Activated naive CD8-positive, alpha-beta T cell treated with anti-CD3 and anti-CD28 coated beads for 36 hours (primary cell): ENCODE data around the gene SPACA7. TPM values are rescaled to one million over a fixed set of nuclear protein-coding genes. Genes with fewer than 3 reads are reported as not detected.

ENCODE experiments used
- DNase-seq: peaks from one replicate; pipeline ENCODE4 v3.0.0; 2021
- H3K27ac Mint-ChIP-seq: one replicate; pipeline ENCODE4 v1.8.0; 2022; ENCODE audit warnings: mild to moderate bottlenecking, moderate library complexity, mixed read lengths
- H3K27me3 Mint-ChIP-seq: one replicate; pipeline ENCODE4 v1.8.0; 2022; ENCODE audit warnings: mild to moderate bottlenecking, mixed read lengths
- H3K36me3 Mint-ChIP-seq: one replicate; pipeline ENCODE4 v1.8.0; 2021; ENCODE audit warnings: mild to moderate bottlenecking, mixed read lengths
- H3K4me1 Mint-ChIP-seq: one replicate; pipeline ENCODE4 v1.8.0; 2021; ENCODE audit warnings: mixed read lengths
- H3K4me3 Mint-ChIP-seq: one replicate; pipeline ENCODE4 v1.8.0; 2022; ENCODE audit warnings: mild to moderate bottlenecking, moderate library complexity, mixed read lengths
- H3K9me3 Mint-ChIP-seq: one replicate; pipeline ENCODE4 v1.8.0; 2022; ENCODE audit warnings: mixed read lengths
- total RNA-seq, 2 experiments: library from RNA; stranded (reverse); gene quantifications; one replicate each; pipeline ENCODE4 v1.2.3, GENCODE V29; 2021

SPACA7 gene
- total RNA-seq, 2 experiments from 2014 or later: not detected

DNA sequence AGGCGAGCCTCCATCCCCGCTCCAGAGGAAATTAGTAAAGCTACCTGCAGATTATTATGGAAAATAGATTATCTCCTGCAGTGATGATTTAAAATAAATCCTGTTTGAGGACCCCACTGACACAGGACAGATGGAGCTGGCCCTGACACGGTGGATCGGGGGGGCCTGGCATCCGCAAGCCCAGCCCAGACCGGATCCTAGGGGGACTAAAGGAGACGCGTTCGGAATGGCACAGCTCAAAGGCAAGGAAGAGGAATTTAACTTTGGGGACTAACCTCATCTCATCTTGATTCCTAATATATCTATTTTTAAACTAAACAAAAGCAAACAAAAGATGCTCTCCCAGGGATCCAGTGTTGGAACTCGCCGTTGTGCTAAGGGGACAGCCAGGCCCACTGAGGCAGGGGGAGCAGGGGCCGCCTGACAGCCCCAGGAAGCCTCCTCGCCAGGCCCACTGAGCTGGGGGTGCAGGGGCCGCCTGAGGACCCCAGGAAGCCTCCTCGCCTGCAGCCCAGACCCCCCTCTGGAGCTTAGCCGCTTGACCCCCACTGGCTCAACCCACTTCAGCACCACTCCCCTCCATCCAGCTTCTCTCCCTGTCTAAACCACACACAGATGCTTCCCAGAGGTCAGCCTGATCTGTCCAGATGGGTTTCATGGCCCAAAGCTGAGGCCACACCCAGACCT, 78.6 kb downstream of the SPACA7 start:
- H3K27ac Mint-ChIP-seq: no peak overlapping the region
- no peak for DNase-seq

GRCh38 chr13:112455476-112456059, 79.4 kb downstream of the SPACA7 start:
- no peak overlapping the region for H3K4me3 Mint-ChIP-seq
- H3K27me3 Mint-ChIP-seq: peaks cover 14% of the 10 kb centered on the region
- no peaks in the 10 kb centered on the region for H3K36me3 Mint-ChIP-seq
- no peaks in the 10 kb centered on the region for H3K9me3 Mint-ChIP-seq
- H3K27ac Mint-ChIP-seq: no peak overlapping the region
- no peaks in the 10 kb centered on the region for H3K4me1 Mint-ChIP-seq
- DNase-seq: no peak

More for the DNA sequence above, 78.6 kb downstream of the SPACA7 start:
- Mint-ChIP-seq H3K27me3 (peaks cover 10% of the 10 kb centered on the region), H3K9me3 (no peaks in the 10 kb centered on the region), H3K36me3 (no peaks in the 10 kb centered on the region), H3K4me3 (no peak overlapping the region), H3K4me1 (no peaks in the 10 kb centered on the region)

GRCh38 chr13:112456138-112457056, 80.2 kb downstream of the SPACA7 start:
- peaks cover 14% of the 10 kb centered on the region for H3K27me3 Mint-ChIP-seq
- no peak overlapping the region for H3K4me3 Mint-ChIP-seq
- DNase-seq: no peak
- H3K27ac Mint-ChIP-seq: no peak overlapping the region
- H3K9me3 Mint-ChIP-seq: no peaks in the 10 kb centered on the region
- no peaks in the 10 kb centered on the region for H3K4me1 Mint-ChIP-seq
- no peaks in the 10 kb centered on the region for H3K36me3 Mint-ChIP-seq

- Mint-ChIP-seq H3K27ac (no peak overlapping the region), H3K9me3 (peaks cover 1% of the 10 kb centered on the region), H3K36me3 (no peaks in the 10 kb centered on the region), H3K4me3 (no peak overlapping the region), H3K27me3 (peaks cover 16% of the 10 kb centered on the region), H3K4me1 (no peaks in the 10 kb centered on the region)
- DNase-seq: no peak
Measured at GRCh38 chr13:112457081-112457480, 80.9 kb downstream of the SPACA7 start.

- Mint-ChIP-seq H3K27me3 (peaks cover 19% of the 10 kb centered on the region), H3K4me3 (no peak overlapping the region), H3K4me1 (no peaks in the 10 kb centered on the region), H3K27ac (no peak overlapping the region), H3K36me3 (peaks cover 3% of the 10 kb centered on the region), H3K9me3 (peaks cover 5% of the 10 kb centered on the region)
- DNase-seq: no peak
Measured at GRCh38 chr13:112457485-112457884, 81.3 kb downstream of the SPACA7 start.

DNA sequence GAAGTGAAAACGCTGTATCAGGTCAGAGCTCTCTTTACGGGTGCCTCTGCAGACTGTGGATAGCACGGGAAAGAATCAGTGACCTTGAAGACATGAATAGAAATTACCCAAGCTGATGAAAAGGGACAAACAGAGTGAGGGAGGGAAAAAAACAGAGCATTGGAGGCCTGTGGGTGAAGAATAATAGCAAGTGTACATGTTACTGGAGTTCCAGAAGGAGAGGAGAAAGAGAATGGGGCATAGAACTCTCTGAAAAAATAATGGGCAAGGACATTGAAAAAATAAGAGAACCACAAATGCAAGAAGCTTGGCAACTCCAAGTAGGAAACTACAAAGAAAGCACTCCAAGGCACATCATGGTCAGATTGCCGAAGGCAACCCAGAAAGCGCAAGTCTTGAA, 86.3 kb downstream of the SPACA7 start:
- H3K4me1 Mint-ChIP-seq: no peaks in the 10 kb centered on the region
- DNase-seq: no peak
- peaks cover 6% of the 10 kb centered on the region for H3K36me3 Mint-ChIP-seq
- no peak overlapping the region for H3K27ac Mint-ChIP-seq
- H3K4me3 Mint-ChIP-seq: no peak overlapping the region
- peaks cover 25% of the 10 kb centered on the region for H3K27me3 Mint-ChIP-seq
- H3K9me3 Mint-ChIP-seq: peaks cover 8% of the 10 kb centered on the region

GRCh38 chr13:112464720-112465119, 88.6 kb downstream of the SPACA7 start:
- peaks cover 6% of the 10 kb centered on the region for H3K36me3 Mint-ChIP-seq
- DNase-seq: no peak
- H3K9me3 Mint-ChIP-seq: peaks cover 8% of the 10 kb centered on the region
- peaks cover 15% of the 10 kb centered on the region for H3K27me3 Mint-ChIP-seq
- no peaks in the 10 kb centered on the region for H3K4me1 Mint-ChIP-seq
- H3K27ac Mint-ChIP-seq: no peak overlapping the region
- H3K4me3 Mint-ChIP-seq: no peak overlapping the region

DNA sequence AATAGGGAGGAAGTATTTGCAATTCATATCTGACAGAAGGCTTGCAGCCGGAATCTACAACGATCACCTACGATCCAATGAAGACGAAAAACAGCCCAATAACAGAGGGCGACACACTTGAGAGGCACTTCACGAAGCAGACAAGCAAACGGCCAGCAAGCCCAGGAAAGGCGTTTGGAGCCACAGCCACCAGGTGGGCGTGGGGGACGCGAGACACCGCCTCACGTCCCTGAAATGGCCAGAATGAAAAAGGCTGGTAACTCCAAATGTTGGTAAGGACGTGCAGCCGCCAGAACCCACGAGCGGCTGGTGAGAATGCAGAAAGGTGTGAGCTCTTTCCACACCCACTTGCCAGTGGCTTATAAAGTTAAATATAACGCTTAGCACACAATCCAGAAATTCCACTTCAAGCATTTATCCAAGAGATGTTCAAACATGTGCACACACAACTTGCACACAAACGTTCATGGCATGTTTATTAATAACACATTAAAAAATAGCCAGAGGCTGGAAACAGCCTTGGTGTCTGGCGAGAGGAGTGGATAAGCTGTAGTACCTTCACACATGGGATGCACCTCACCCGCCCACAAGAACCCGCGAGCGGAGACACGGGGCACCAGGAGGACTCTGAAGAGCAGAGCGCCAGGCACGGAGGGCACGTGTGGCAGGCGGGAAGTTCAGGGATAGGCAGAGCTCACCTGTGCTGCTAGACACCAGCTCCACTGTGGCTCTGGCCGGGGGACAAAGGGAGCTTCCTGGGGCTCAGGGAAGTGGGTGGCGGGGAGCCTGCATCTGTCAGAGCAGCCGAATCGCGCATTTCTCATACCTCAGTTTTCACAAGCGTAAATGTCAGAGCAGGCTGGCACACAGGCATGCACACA, 89.3 kb downstream of the SPACA7 start:
- Mint-ChIP-seq H3K4me1 (no peaks in the 10 kb centered on the region), H3K27ac (no peak overlapping the region), H3K36me3 (peaks cover 6% of the 10 kb centered on the region), H3K27me3 (peaks cover 11% of the 10 kb centered on the region), H3K9me3 (peaks cover 8% of the 10 kb centered on the region), H3K4me3 (no peak overlapping the region)
- no peak for DNase-seq

DNA sequence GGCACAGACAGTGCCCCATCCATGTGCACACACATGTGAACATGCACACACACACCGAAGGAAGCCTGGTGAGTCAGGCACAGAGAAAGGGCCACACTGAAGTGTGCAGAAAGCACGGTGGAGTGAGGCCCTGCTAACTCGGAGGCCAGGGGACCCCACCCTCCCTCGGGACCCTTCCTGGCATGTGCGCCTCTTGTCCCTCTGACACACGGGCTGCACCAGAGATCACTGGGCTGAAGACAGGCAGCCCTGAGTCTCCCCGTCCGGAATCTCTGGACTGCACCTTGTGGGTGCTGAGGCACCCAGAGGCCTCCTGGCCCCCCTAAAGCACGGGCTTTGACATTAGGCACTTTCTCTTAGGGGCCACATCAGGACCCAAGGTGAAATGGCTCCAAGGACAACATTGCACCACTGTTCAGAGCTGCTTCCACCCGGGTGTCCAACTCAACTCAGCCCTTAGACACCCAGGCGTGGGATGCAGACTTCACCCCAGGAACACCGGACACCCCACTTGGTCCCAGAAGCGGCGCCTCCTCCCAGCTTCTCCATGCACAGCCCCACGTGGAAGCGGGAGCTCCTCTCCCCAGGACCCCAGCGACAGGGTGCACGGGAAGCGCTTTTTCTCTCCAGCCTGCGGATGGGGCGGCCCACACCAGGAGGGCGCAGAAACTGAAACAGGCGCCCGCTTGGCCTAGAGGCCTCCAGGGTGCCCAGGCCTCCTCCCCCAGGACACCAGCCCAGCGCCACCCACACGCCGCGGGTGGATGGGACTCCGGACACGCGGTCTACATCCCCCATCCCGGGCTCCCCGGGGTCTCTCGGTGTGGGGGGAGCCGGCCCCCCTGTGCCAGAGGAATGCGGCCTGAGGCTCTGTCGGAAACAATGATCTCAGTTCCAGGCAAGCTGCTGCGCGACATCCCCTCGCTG, 90.2 kb downstream of the SPACA7 start:
- Mint-ChIP-seq H3K9me3 (peaks cover 13% of the 10 kb centered on the region), H3K27me3 (peaks cover 11% of the 10 kb centered on the region), H3K4me1 (no peaks in the 10 kb centered on the region), H3K36me3 (peaks cover 13% of the 10 kb centered on the region), H3K27ac (no peak overlapping the region), H3K4me3 (no peak overlapping the region)
- no peak for DNase-seq

- no peak for DNase-seq
- peaks cover 12% of the 10 kb centered on the region for H3K36me3 Mint-ChIP-seq
- H3K27ac Mint-ChIP-seq: no peak overlapping the region
- H3K4me1 Mint-ChIP-seq: no peaks in the 10 kb centered on the region
- no peak overlapping the region for H3K4me3 Mint-ChIP-seq
- peaks cover 10% of the 10 kb centered on the region for H3K9me3 Mint-ChIP-seq
- H3K27me3 Mint-ChIP-seq: peaks cover 7% of the 10 kb centered on the region
Measured at GRCh38 chr13:112467236-112467635, 91.1 kb downstream of the SPACA7 start.

DNA sequence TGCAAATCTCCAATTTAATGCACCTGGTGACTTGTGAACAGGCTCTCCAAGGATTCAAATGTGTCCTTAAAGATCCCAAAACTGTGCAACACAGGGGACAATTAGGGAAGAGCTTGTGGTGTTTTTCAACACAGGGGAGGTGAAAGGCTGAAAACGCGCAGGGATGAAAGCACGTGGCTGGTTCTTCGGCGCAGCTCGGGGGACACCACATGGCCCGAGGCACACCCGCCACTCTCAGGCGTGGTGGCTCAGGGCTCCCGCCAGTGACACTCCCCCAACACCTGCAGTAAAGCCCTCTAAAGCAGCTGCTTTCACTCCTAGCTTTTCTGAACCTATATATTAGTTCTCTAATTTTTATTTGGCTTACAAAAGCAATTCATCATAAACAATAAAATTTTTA, 91.9 kb downstream of the SPACA7 start:
- H3K4me3 Mint-ChIP-seq: no peak overlapping the region
- H3K36me3 Mint-ChIP-seq: peaks cover 10% of the 10 kb centered on the region
- peaks cover 12% of the 10 kb centered on the region for H3K9me3 Mint-ChIP-seq
- DNase-seq: no peak
- no peak overlapping the region for H3K27ac Mint-ChIP-seq
- H3K27me3 Mint-ChIP-seq: peaks cover 3% of the 10 kb centered on the region
- H3K4me1 Mint-ChIP-seq: no peaks in the 10 kb centered on the region

DNA sequence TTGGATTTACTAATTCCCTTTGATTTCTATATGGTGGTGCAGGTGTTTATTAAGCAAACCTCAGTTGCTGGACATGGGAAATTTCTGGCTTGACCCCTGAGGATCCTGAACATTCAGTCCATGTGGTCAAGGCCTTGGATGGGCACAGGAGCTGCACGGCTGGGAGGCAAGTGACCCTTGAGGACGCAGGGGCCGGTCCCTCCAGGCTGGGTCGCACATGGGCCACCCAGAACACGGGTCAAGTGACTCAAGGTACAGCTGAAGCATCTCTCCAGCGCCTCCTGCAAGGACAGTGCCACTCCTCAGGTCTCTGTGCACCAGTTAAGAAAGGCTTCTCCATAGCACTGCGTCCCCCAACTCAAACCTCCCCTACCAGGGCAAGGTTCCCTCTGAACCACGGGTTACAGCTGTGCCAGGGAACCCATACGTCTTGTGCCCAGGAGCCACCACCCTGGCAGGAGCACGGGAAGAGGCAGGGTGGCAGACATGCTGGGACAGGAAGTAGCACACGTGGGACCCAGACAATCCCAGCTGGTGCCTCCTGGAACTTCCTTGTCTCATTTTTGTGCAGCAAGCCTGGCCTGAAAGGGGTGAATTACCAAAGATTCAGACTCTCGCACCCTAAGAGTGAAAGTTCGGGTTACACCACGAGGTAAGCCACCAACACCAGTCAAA, 93.1 kb downstream of the SPACA7 start:
- no peaks in the 10 kb centered on the region for H3K27me3 Mint-ChIP-seq
- H3K4me3 Mint-ChIP-seq: no peak overlapping the region
- no peaks in the 10 kb centered on the region for H3K4me1 Mint-ChIP-seq
- peaks cover 11% of the 10 kb centered on the region for H3K36me3 Mint-ChIP-seq
- peaks cover 12% of the 10 kb centered on the region for H3K9me3 Mint-ChIP-seq
- no peak for DNase-seq
- H3K27ac Mint-ChIP-seq: no peak overlapping the region

GRCh38 chr13:112473818-112474217, 97.7 kb downstream of the SPACA7 start:
- peaks cover 12% of the 10 kb centered on the region for H3K9me3 Mint-ChIP-seq
- no peaks in the 10 kb centered on the region for H3K4me1 Mint-ChIP-seq
- H3K27ac Mint-ChIP-seq: no peak overlapping the region
- H3K4me3 Mint-ChIP-seq: no peak overlapping the region
- peaks cover 11% of the 10 kb centered on the region for H3K36me3 Mint-ChIP-seq
- DNase-seq: no peak
- H3K27me3 Mint-ChIP-seq: no peaks in the 10 kb centered on the region
